ENCODE results near the gene HIVEP3. TPM values are rescaled to one million over a fixed set of nuclear protein-coding genes. Genes with fewer than 3 reads are reported as not detected.

The HIVEP3 gene
- total RNA-seq, 1 experiment from 2014 or later: 0.55 TPM

- TF ChIP-seq ZNF532 (CRISPR knock-in tag; IDR thresholded peaks at IDR 0.05; ENCODE audit: borderline replicate concordance) (no peak), JAZF1 (CRISPR knock-in tag; IDR thresholded peaks at IDR 0.05) (no peak), ZNF281 (CRISPR knock-in tag; IDR thresholded peaks at IDR 0.05) (no peak), NFATC4 (CRISPR knock-in tag; IDR thresholded peaks at IDR 0.05) (no peak), ZBTB43 (CRISPR knock-in tag; IDR thresholded peaks at IDR 0.05) (no peak), SMAD3 (CRISPR knock-in tag; IDR thresholded peaks at IDR 0.05; ENCODE audit: borderline replicate concordance) (no peak), ESRRA (CRISPR knock-in tag; IDR thresholded peaks at IDR 0.05; ENCODE audit: borderline replicate concordance) (no peak), ZNF423 (CRISPR knock-in tag; IDR thresholded peaks at IDR 0.05) (no peak), ZNF317 (CRISPR knock-in tag; IDR thresholded peaks at IDR 0.05; ENCODE audit: borderline replicate concordance, low read depth) (no peak)
Measured at GRCh38 chr1:41816061-41816460, 102.7 kb downstream of the HIVEP3 start (continued).

- CTCF ChIA-PET: no interaction called here
- H3K4me1 Mint-ChIP-seq: peaks cover 5% of the 10 kb centered on the region
- no peak for TF ChIP-seq SMAD3 (CRISPR knock-in tag; IDR thresholded peaks at IDR 0.05; ENCODE audit: borderline replicate concordance)
- TF ChIP-seq EMX1 (CRISPR knock-in tag; IDR thresholded peaks at IDR 0.05): no peak
- no peak for TF ChIP-seq ELF4 (CRISPR knock-in tag; IDR thresholded peaks at IDR 0.05; ENCODE audit: low read depth)
- TF ChIP-seq ERG (CRISPR knock-in tag; IDR thresholded peaks at IDR 0.05): no peak
- TF ChIP-seq ATF2 (CRISPR knock-in tag; IDR thresholded peaks at IDR 0.05; ENCODE audit: borderline replicate concordance, low read depth): no peak
- no peak overlapping the region for H3K4me3 Mint-ChIP-seq
- H3K27me3 Mint-ChIP-seq (ENCODE audit: low read depth): no peaks in the 10 kb centered on the region
- no peak overlapping the region for H3K27ac Mint-ChIP-seq
- H3K9me3 Mint-ChIP-seq: no peaks in the 10 kb centered on the region
- no peaks in the 10 kb centered on the region for H3K36me3 Mint-ChIP-seq
- POLR2A ChIA-PET: no interaction called here
- ATAC-seq: no peak
- DNase-seq (ENCODE audit: low spot score): no peak
Measured at GRCh38 chr1:41813755-41814745, 104.7 kb downstream of the HIVEP3 start.

Measured in WTC11 (cell line).